Hippocampal formation (tissue), 2 donors: ENCODE measurements around the gene ALG8.

ENCODE experiments used
- DNase-seq, 2 donors: peaks; one replicate each; lab custom pipeline; 2025; lab: John Stamatoyannopoulos, UW

Gene ALG8

DNA sequence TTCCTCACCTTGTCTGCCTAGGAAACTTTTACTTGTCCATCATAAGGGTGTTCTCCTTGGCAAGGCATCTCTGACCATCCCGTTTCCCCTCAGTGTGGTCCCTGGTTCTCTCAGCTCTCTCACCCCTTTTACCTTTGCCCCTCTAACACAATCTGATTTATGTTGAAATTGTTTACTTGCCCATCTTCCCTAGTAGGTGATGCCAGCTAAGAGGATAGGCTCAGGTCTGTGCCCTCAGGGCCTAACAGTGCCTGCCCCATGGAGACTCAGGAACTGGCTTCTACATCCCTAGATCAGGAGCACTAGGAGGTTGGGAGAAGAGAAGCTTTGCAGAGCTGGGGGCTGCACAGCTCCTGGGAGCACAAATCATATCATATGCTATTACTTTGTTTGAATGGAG, 21.1 kb upstream of the ALG8 start:
- no peak for DNase-seq

DNA sequence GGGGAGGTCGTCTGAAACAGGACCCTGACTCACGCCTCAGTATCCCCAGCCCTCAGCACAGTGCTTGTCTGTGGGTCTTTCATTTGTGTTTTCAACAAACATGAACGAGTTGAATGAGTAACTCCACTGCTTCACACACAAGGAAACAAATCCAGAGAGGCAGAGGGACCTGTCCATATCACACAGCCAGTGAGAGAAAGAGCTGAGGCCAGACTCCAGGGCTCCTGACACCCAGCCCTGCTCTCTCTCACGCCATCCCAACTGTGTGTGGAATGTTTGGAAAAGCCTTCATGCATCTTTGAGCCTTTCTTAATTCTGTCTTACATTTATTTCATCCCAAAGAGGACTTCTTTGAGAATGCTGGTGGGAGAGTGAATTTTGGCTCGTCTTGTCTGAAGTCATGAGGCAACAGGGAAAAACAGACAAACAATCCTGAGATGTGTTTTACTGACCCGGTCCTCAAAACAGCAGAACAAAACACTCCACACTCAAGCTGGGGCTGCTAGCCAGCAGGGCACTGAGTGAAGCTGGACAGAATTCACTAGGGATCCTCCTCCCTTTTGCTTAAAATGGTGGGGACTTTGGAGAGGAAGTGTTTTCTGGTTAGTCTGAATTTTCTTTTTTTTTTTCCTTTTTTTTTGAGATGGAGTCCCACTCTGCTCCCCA, 19.7 kb upstream of the ALG8 start:
- peak in 1 of 2 donors; percentile 8 for DNase-seq

DNA sequence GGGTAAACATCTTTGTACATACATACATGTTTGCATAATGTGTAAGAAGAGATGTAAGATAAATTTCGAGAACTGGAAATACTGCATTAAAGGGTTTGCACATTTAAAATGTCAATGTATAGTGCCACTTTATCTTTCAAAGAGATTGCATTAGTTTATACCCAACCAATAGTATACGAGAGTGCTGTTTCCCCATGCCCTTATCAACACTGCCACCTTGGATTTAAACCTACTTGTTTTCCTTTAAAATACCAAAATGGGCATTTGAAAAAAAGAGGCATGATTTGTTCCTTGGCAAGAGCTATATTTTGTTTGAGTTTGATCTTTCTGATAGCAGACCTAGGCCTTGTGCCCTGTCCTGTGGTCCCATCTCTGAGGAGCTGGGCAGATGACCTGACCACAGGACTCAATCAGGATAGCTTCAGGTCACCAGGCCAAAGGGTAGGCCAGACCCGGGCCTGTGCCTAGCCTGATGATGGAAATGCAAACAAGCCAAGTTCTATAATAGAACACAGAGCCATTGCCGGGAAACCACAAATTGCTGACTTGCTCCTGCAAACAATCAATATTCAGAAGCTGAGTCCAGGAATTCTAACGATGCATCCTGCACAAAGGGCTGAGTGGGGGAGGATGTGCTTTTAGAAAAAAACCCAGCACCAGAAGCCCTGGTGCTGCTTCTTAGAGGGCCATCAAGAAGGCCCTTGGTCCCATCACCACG, 16.9 kb upstream of the ALG8 start:
- DNase-seq, result no peak

DNA sequence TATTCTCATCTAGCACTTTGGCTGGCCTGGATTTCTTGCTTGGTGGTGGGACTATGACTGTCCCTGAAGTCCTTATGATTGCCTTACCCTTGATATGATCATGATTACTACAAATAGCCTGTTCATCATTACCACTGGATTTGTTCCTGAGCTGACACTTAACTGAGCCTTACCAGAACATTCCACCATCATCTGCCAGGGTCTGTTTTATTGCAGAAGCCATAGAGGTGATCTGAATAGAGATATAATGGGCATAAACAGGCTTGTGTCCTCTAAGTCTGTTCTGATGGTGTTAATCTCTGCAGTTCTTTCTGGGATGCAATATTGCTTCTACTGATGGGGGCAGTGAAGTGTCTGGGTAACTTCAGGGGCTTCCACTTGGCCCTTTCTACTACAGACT, 12.4 kb upstream of the ALG8 start:
- DNase-seq, result no peak

DNA sequence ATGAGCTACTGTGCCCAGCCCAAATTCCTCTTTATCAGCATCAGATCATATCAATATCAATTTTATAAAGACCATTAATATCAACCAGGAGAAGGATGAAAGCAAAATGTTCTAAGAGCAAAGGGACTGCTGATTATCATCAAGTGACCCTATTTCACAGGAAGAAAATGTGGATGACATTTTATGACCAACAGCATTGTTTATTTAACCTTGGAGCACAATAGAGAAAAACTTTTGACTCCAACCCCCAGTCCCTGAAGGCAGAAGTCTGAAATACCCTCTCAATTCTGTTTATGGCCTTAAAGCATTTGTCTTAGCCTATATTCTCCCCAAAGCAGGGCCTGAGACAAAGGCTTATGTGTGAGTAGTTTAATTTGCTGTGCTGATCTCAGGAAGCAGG, 11.3 kb upstream of the ALG8 start:
- no peak for DNase-seq

DNA sequence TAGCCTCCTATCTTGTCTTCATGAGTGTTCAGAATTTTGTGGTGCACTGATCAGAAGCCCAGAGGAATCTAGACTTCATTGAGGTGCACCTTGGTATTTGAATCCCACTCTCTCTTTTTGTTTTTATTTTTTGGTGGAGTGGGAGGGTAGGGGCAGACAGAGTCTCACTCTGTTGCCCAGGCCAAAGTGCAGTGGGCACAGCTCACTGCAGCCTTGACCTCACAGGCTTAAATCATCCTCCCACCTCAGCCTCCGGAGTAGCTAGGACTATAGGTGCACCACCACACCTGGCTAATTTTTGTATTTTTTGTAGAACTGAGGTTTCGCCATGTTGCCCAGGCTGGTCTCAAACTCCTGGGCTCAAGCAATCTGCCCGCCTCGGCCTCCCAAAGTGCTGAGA, 10.9 kb upstream of the ALG8 start:
- no peak for DNase-seq

DNA sequence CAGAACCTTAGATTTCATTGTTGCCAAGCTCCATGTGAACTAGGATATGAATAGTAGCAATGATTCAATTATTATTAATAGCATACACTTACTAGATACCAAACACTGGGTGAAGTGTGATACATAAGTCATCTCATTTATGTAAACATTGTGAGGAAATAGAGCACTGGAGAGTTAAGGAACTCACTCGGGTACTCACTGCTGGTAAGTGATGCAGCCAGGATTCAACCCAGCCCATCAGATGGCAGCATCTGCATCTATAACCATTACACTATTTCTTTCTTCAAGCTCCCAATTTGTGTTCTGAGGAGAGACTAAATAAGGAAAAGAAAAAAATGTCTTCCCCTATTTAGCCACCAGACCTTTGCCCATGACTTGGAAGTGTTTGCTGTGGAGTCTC, 10.2 kb upstream of the ALG8 start:
- peak in 1 of 2 donors; percentile 28 for DNase-seq

DNA sequence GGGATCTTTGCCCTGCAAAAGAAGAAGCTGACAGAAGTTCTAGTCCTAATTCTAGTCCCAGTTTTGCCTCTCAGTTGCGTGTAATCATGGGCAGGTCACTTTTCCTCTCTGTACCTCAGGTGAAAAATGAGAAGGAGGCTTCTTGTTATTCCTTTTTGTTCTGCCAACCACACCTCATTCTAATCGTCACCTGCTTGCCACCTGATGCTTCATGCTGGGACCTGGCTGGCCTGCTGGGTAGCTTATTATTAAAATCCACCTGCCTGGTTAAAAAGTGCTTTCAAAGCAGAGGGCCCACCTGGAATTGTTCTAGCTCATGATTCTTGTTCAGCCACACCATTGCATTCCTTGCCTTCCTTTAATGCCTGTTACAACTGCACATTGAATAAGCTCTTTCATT, 8.4 kb upstream of the ALG8 start:
- no peak for DNase-seq

DNA sequence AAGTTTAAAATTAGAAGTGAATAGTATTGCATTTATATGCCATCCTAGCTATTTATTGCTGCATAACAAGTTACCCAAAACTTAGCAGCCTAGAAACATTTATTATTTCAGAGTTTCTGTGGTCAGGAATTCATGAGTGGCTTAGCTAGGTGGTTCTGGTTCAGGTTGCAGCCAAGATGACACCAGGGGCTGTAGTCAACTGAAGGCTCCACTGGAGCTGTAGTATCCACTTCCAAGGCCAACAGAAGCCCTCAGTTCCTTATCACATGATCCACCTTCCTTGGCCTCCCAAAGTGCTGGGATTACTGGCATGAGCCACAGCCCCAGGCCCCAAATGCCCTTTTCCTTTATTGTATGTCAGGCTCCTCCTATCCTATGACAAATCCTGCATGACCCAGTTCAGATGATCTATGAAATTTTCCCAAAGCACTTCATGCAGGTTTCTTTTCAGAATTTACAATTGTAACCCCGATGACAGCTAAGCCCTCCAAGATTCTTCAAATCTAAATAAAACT, 6.1 kb upstream of the ALG8 start:
- DNase-seq, result no peak

DNA sequence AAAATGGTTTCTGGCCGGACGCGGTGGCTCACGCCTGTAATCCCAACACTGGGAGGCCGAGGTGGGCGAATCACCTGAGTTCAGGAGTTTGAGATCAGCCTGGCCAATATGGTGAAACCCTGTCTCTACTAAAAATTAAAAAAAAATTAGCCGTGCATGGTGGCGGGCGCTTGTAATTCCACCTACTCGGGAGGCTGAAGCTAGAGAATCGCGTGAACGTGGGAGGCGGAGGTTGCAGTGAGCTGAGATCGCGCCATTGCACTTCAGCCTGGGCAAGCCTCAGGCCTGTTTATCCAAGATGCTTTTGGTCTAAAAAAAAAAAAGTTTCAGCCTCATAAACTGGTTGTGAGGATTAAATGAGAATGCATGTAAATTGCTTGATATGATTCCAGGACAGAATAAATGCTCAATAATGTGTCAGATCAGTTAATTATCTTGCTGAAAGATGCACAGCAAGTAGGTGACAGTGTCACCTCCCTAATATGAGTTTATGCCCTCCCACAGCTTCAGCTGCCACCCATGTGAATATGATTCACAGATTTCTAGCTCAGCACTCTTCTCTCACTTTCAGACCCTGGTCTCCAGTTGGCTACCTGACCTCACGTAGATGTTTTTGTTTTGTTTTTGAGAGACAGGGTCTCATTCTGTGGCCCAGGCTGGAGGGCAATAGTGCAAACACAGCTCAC, 1.1 kb upstream of the ALG8 start:
- DNase-seq, result no peak

DNA sequence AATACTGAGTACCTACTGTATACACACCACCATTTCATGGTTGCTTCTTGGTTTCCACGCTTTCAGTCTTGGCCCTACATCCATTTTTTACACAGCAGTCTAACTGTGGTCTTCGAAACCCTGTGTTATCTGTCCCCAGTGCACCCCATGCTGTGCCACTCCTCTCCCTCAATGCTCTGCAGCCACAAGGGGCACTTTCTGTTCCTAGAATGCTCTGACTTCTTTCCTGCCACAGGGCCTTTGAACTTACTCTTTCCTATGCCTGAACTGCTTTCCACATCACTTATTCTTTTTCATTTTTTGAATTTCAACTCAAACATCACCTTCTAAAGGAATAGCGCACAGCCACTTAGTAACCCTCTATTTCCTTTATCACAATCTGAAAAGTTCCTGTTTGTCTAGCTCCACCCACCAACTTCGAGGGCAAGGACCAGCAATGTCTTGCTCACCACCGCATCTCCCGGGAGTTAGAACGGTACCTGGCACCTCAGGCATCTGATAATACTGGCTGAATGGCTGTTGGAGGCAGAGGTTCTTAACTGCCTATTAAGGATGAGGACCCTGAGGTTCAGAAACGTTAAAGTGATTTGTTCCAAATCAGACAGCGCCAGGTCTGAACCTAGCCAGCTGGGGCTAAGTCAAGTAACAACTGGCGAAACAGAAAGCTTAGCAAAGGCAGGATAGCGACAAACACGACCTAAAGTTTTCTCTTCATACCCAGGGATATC, 568 bp downstream of the ALG8 start:
- DNase-seq, result no peak

DNA sequence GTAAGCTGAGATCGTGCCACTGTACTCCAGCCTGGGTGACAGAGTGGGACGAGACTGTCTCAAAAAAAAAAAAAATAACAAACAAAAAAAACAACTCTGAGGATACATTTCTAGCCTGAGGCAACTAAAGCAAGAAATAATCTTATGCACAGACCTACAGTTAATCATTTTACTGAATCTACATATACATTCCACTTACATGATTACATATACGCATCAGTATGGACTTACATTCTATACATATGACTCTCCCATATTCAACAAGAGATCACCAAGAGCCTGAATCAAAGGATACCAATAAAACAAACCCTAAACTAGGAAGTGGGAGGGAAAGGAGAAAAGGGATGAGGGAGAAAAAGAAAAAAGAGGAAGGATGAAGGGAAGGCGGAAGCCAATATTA, 1.1 kb downstream of the ALG8 start:
- no peak for DNase-seq

DNA sequence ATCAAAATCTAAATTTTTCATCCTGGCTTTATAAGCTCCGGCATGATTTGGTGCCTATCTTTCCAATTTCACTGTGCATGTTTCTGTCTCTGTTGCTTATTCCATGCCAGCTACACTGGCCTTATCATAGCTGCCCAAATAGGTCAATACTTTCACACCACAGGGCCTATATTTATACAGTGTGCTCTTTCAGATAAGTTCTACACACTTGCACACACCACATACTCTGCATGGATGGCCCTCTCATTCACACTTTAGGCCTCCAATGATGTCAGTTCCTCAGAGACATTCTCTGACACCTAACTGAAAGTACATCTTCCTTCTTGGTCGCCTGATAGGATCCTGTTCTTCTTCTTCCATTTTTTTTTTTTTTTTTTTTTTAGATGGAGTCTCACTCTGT, 7.0 kb downstream of the ALG8 start:
- DNase-seq, result no peak

DNA sequence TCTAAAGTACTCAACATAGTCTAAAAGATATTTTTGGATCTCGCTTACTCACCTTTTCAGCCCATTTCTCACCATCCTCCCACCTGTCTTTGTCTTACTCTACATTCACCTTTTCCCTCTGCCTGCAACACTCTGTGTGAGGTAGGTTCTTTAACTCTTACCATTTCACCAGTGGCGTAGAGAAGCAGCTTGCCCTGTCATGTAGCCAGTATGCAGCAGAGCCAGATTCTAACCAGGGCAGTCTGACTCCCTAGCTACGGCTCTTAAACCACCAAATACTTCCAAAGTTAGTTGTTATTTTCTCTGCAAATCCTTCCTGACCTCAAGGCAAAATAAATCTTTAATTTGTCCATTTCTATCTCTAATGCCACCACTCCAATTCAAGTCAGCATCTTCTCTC, 7.5 kb downstream of the ALG8 start:
- no peak for DNase-seq

DNA sequence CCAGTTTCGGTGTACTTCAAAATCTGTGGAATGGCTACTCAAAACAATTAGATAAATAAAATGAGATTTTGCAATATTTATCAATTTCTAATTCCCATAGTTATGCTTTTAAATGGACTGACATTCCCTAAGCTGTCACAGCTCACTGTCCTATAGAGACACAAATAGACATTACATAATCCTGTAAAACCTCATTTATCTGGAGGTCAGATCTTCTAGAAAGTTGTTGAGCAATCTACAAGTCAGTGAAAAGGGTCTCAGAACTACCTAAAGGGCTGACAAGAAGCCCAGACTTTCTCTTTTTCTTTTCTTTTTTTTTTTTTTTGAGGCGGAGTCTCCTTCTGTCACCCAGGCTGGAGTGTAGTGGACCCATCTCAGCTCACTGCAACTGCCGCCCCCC, 12.0 kb downstream of the ALG8 start:
- no peak for DNase-seq

DNA sequence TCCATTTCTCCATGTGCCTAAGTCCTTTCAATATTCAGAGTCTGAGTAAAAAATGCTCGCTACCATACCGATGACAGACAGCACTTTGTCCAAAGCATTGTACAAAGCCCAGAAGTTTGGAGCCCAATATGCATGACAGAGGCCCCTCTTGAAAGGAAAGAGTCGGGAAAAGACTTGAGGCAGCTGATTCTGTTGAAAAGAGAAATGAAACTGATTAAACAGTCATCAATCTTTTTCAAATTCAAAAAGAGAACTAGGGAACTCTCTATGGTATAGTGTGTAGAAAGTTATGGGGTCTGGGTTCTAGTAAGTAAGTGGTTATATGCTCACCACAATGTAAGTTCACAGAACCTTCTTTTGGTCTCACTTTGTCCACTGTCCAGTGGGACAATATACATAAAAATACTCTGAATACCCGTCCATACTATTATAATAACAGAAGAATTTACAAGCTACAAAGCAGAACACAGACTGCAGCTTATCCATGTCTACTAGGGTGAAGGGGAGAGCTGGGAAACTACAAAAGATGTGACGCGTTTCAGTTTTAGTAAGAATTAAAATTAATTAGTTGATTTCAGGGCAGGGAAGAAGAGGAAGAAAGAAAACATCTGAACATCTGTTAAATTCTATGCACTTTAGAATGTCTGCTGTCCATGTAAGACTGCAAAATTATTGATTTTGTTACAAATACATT, 26.7 kb downstream of the ALG8 start:
- DNase-seq, result no peak

DNA sequence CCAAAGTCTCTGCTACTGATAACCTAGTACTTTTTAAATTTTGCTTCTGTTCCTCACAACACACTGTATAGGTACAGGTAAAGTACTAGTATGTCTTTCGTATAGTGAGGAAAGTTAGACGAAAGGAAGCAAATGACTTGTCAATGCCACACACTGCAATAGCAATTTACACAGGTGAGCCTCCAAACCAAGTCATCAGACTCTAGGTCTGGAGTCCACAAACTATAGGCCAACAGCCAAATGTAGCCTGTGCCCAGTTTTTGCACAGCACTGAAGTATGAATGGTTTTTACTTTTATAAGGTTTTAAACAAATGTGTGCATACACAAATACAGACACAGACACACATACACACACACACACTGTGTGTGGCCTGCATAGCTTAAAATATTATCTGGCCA, 28.1 kb downstream of the ALG8 start:
- DNase-seq, result no peak

DNA sequence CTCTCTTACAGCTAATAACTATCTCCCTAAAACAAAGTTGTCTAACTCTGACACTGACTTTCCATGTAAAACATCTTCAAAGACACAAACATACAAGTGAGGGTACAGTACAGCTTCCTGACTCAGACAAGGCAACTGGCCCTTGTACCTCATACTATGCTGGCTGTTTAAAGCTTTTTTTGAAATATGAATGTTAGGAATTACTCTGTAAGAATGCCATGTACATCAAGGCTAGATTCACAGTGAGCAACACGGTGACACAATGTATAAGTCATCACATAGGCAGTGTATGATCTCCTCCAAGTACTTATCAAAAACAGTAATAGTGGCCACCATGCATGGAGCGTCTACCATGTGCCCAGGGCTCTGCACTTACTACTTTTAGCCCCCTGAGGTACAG, 28.6 kb downstream of the ALG8 start:
- no peak for DNase-seq

DNA sequence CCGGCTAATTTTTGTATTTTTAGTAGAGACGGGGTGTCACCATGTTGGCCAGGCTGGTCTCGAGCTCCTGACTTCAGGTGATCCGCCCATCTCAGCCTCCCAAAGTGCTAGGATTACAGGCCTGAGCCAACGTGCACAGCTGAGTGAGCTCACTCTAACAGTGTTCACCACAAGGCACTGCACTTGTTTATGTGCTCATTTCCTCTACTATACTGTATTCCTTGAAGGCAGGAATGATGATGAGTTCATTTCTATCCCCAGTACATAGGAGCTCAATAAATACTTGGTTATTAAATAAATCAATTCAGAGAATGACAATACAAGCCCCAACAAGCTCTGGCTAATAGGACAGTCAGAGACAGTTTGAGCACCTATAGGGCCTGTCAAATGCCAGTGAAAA, 29.1 kb downstream of the ALG8 start:
- DNase-seq, result no peak

DNA sequence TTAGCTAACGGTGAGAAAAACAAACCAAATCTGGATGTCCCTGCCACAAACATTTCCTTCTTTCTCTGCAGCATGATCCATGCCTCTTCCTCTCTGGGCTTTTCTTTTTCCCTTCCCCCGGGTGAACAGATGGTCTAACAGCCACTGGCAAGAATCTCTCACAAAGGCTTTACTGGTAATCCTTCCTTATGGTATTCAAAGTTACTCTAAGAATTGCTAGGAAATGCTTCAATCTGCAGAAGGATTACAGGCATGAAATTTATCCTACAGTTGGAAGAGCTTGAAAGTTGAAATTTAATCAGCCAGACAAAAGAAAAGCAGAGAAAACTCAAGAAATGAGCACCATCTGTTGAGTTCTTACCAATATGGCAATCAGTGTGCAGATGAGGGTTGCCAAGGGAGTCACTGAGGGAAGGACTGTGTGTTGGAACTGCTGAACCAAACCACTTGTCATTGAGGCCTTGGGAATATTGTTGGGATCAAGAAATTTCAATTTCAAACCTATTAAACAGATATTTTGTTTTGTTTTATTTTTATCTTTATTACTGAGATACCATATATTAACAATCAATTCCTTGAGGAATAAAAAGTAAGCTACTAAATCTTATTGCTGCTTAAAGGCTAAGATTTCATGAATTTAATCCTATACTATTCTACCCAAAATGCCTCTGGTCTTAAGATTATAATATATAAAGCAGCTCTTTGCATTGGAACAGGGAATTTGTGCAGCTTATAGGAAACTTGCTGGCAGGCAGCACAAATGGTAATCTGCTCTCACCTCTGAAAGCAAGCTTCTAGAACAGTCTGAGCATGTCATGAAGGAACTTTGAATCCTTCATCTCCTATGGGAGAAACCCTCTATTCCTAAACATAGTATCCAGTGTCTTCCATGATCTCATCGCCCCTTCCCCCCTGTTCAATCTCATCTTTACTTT, 30.1 kb downstream of the ALG8 start:
- DNase-seq, result peak in 1 of 2 donors; percentile 19
